HCT116 (cell line): ENCODE measurements around the gene SPATA21.

Experiments used
- EZH2phosphoT487 ChIP-seq: fragments of 200-600 bp; IDR thresholded peaks from 2 replicates; pipeline ENCODE4 v1.6.1; 2018; ENCODE audit warnings: antibody characterized with exemption, borderline replicate concordance
- POLR2A ChIP-seq: IDR thresholded peaks from 2 replicates; pipeline ENCODE4 v1.7.0; 2011; ENCODE audit warnings: borderline replicate concordance; ENCODE audit not compliant: insufficient read depth, insufficient read length; ENCODE audit errors: extremely low read depth
- YY1 ChIP-seq: IDR thresholded peaks from 2 replicates; pipeline ENCODE4 v1.6.1; 2011; ENCODE audit warnings: low read length, low read depth, moderate library complexity, mild to moderate bottlenecking; ENCODE audit not compliant: insufficient replicate concordance; ENCODE audit errors: extremely low read depth
- ZFX ChIP-seq: fragments of 450-650 bp; IDR thresholded peaks from 2 replicates; pipeline ENCODE4 v1.6.1; 2017
- ZNF274 ChIP-seq: fragments of 200-500 bp; sonication (Bioruptor generic); IDR thresholded peaks from 2 replicates; pipeline ENCODE4 v1.6.1; 2014; ENCODE audit warnings: mild to moderate bottlenecking, low read depth, low read length, inconsistent platforms
- TF ChIP-seq, protein P1 (sequence below), 3 experiments: fragments of 200-600 bp in 1 of 3; sonication (generic) in 1 of 3; IDR thresholded peaks in 2 of 3; conservative IDR thresholded peaks in 1 of 3; 2 replicates each; pipeline ENCODE4 v1.5.1; 2012 to 2017; ENCODE audit warnings: low read depth in 2 of 3, low read length in 2 of 3, antibody characterized with exemption in 1 of 3, borderline replicate concordance in 1 of 3, control low read depth in 1 of 3, mild to moderate bottlenecking in 1 of 3, mixed read lengths in 1 of 3, mixed run types in 1 of 3, moderate library complexity in 1 of 3; ENCODE audit not compliant: insufficient read depth in 1 of 3
- TF ChIP-seq, protein P2 (sequence below): IDR thresholded peaks from 2 replicates; pipeline ENCODE4 v1.6.1; 2012; ENCODE audit warnings: low read depth

DNA sequence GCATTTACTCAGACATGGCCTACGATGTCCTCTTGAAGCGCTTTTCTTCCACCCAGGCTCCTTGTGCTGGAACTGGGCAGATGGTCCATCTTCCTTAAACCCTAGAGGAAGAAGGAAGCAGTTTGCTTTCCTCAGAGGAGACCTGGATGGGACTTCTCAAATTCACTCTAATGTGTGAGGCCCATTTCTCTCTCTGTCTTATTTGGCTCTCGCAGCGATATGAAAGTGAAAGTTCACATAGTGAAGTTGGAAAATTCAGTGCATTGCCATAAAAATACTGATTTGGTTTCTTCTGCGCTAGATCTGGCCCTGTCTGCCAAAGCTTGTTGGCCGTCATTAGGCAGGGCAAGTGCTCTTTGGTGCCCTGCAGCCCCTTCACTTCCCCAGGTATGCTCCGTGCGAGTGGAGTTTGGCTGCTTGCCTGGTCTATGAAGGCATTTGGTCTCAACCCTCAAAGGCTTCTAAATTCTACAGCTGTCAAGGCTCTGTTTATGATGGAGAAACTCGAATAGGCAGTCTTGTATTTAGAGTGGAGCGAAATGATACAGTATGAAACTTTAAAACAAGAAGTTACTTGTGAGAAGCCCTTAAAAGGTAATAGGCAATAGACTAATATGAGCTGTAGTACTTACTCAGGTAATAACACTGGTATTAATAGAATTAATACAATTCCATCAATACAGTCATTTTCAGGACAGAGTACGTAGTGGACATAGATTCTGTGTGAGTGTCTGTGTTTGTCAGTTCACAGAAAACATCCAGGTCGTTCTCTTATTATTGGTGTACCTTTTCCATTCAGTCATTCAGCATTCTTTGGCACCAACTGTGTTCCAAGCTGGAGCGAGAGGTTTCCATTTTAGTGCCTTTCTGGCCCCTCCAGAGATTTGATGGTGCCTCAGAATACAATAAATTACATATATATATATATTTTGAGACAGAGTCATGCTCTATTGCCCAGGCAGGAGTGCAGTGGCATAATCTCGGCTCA is 49.7 kb downstream of the SPATA21 start:
- TF ChIP-seq, protein P1, sequence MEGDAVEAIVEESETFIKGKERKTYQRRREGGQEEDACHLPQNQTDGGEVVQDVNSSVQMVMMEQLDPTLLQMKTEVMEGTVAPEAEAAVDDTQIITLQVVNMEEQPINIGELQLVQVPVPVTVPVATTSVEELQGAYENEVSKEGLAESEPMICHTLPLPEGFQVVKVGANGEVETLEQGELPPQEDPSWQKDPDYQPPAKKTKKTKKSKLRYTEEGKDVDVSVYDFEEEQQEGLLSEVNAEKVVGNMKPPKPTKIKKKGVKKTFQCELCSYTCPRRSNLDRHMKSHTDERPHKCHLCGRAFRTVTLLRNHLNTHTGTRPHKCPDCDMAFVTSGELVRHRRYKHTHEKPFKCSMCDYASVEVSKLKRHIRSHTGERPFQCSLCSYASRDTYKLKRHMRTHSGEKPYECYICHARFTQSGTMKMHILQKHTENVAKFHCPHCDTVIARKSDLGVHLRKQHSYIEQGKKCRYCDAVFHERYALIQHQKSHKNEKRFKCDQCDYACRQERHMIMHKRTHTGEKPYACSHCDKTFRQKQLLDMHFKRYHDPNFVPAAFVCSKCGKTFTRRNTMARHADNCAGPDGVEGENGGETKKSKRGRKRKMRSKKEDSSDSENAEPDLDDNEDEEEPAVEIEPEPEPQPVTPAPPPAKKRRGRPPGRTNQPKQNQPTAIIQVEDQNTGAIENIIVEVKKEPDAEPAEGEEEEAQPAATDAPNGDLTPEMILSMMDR (IDR thresholded peaks at IDR 0.05 in 2 of 3, conservative IDR thresholded peaks at IDR 0.05 in 1 of 3; ENCODE audit: borderline replicate concordance in 1 of 3, insufficient read depth in 1 of 3, low read depth in 2 of 3, low read length in 2 of 3): no peak
- no peak for TF ChIP-seq POLR2A
- no peak for TF ChIP-seq EZH2phosphoT487
- no peak for TF ChIP-seq ZNF274
- no peak for TF ChIP-seq YY1
- TF ChIP-seq, protein P2, sequence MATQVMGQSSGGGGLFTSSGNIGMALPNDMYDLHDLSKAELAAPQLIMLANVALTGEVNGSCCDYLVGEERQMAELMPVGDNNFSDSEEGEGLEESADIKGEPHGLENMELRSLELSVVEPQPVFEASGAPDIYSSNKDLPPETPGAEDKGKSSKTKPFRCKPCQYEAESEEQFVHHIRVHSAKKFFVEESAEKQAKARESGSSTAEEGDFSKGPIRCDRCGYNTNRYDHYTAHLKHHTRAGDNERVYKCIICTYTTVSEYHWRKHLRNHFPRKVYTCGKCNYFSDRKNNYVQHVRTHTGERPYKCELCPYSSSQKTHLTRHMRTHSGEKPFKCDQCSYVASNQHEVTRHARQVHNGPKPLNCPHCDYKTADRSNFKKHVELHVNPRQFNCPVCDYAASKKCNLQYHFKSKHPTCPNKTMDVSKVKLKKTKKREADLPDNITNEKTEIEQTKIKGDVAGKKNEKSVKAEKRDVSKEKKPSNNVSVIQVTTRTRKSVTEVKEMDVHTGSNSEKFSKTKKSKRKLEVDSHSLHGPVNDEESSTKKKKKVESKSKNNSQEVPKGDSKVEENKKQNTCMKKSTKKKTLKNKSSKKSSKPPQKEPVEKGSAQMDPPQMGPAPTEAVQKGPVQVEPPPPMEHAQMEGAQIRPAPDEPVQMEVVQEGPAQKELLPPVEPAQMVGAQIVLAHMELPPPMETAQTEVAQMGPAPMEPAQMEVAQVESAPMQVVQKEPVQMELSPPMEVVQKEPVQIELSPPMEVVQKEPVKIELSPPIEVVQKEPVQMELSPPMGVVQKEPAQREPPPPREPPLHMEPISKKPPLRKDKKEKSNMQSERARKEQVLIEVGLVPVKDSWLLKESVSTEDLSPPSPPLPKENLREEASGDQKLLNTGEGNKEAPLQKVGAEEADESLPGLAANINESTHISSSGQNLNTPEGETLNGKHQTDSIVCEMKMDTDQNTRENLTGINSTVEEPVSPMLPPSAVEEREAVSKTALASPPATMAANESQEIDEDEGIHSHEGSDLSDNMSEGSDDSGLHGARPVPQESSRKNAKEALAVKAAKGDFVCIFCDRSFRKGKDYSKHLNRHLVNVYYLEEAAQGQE: no peak
- no peak for TF ChIP-seq ZFX
